ENCODE measurements around the gene TGFBR3.

The TGFBR3 gene

GRCh38 chr1:91783423-91784170 lies 102.4 kb downstream of the TGFBR3 start:
- DNase-seq (ENCODE audit: low spot score): no peak

DNA sequence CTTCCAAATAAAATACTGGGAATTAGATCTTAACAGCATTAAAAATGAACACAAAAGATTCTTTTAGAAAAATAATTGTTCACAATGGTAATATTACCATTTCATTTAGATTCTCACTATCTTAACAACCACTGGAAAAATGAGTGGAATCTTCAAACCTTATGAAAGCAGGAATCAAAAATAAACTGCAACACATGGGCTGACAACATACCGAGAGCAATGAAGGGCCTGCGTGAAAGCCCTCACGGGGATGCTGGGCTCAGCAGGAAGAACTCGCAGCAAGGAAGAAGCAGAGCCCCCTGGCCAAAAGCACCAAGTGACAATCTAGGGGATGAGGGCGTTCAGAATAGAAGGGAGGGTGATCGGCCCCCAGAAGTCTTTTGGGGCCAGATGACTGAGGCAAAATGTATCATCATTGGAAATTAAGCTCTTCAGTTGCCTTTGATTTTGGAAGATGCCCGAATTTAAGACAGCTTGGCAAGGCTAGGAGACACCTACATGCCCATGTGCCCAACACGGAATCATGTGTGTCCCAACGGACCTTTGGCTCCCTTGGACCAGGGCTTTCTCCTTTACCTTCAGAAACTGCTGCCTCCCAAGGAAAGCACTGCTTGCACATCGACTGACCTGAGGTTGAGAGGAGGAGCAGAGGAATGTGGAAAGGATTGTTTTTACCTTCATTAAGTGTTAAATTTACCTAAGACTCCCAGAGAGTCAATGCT lies 103.9 kb downstream of the TGFBR3 start:
- no peak for DNase-seq (ENCODE audit: low spot score)

- DNase-seq (ENCODE audit: low spot score): no peak
Measured at GRCh38 chr1:91781371-91781825, 104.6 kb downstream of the TGFBR3 start.

GRCh38 chr1:91779548-91780021 lies 106.4 kb downstream of the TGFBR3 start:
- DNase-seq (ENCODE audit: low spot score): no peak

- no peak for DNase-seq (ENCODE audit: low spot score)
Measured at GRCh38 chr1:91778964-91779363, 107.0 kb downstream of the TGFBR3 start.

DNA sequence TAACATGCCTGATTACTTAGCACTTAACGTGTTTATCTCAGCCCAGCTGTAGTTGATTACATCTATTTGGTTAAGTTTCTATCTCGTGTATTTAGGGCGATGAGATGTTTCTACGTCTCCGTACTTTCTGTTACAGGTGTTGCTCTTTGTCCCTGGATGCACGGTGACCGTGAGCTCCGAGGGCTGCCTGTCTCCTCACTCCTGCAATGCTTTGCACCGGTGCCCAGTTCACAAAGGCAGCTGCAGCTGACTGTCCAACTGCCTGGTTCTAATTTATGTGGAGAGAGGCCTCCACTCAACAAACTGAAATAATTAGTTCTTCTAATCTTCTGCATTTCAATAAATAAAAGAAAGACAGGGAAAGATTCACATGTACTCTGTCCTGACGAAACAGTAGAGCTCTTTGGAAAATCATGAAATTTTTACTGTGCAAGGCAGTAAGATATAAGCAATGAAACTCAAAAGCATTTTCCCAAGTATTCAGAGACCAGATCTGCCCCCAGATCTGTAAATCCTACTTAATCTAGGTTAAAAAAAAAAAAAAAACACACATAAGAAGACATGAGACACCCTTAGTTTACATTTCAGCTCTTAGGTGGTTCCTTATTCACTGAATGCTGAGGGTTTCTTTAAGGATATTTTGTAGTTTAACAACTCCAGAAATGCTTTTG lies 108.2 kb downstream of the TGFBR3 start:
- peak; percentile 28 for DNase-seq (ENCODE audit: low spot score)

GRCh38 chr1:91777196-91777595 lies 108.8 kb downstream of the TGFBR3 start:
- DNase-seq (ENCODE audit: low spot score): no peak

DNA sequence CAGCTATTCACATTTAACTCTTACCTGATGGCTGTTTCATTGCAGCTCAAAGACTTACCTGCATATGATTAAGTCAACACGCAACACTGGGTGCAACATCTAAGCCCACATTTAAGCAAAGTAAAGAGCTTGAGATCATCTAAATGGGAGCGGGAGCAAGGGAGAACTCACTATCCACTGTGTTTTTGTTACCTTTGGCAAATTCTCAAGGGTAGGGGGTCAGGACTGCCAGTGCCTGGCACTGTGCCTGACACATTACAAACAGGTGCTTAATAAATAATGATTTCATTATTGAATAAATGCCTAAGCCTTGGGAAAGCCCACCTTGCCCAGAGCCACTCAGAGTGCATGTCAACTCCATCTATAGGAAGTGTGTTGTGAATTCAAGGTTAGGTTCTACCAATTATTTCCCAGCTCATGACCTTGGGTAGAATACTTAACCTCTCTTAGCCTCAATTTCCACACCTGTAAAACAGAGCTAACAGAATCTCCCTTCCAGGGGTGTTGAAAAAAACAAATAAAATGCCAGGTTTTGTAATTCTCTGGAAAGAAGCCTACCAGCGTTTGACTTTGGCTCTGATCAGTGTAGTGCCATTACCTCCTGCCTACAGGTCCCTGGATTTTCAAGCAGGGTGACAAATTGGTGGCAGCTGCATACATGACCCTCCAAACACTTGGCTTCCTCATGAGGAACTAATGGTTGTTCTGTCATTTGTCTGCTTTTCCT lies 109.7 kb downstream of the TGFBR3 start:
- DNase-seq (ENCODE audit: low spot score): no peak

DNA sequence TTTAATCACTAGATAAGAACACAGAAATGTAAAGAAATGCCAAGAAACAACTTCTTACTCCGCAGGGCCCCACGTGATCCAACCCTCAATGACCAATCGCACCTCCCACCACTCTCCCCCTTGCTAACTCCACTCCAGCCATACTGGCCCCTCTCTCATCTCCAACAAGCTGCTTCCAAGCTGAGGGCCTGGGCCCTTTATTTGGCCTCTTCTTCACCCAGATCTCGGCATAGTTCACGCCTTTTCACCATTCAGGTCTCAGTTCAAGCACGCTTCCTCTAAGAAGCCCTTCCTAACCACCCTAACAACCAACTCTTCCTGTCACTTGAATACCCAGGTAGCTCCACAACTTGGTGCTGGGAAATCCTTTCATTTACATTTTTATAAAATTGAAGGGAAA lies 110.7 kb downstream of the TGFBR3 start:
- no peak for DNase-seq (ENCODE audit: low spot score)

DNA sequence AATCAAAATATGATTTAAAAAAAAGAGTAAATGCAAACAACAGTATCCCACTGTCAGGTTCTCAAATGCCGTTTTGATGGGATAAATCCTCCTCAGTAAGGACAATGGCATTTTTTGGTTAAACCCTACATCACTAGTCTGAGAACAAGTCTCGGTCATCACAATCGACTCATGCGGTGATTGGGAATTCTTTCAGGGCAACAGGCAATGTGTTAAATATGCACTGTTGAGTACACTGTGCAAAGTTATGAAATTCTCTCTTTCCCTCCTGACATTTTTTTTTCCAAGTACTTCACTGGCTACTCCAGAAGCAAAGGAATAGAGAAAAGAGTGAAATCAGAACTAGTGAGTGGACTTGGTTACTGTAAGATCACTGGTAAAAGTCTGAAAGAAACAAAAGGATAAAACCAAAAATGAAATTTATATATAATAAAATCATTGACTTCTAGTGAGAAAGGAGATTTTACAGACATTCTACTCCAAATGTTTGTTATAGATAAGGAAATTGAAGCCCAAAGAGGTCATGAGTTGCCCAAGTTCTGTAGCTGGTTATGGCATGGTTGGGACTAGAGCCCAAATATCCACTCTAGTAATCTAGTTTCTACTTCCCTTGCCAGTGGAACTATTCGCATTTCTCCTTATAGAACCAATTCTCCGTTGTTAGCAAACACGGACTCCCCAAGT lies 111.3 kb downstream of the TGFBR3 start:
- no peak for DNase-seq (ENCODE audit: low spot score)

DNA sequence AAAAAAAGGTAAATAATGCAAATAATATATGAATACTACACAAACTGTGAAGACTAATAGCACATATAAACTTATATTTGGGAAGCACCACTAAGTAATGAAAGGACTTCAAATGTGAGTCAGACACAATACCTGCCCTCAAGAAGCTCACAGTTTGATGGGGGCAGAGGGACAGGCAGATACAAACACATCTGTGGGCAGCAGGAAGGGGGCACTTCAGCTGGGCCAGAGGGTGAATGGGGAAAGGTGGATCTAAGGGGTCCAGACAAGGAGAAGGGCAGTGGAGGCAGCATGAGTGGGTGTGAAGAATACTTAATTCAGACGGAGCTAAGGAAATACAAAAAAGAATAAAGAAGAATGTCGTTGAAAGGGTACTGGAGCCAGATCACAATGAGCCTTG lies 114.2 kb downstream of the TGFBR3 start:
- no peak for DNase-seq (ENCODE audit: low spot score)

- DNase-seq (ENCODE audit: low spot score): no peak
Measured at GRCh38 chr1:91770667-91771268, 115.2 kb downstream of the TGFBR3 start.

- DNase-seq (ENCODE audit: low spot score): no peak
Measured at GRCh38 chr1:91769742-91770141, 116.2 kb downstream of the TGFBR3 start.

DNA sequence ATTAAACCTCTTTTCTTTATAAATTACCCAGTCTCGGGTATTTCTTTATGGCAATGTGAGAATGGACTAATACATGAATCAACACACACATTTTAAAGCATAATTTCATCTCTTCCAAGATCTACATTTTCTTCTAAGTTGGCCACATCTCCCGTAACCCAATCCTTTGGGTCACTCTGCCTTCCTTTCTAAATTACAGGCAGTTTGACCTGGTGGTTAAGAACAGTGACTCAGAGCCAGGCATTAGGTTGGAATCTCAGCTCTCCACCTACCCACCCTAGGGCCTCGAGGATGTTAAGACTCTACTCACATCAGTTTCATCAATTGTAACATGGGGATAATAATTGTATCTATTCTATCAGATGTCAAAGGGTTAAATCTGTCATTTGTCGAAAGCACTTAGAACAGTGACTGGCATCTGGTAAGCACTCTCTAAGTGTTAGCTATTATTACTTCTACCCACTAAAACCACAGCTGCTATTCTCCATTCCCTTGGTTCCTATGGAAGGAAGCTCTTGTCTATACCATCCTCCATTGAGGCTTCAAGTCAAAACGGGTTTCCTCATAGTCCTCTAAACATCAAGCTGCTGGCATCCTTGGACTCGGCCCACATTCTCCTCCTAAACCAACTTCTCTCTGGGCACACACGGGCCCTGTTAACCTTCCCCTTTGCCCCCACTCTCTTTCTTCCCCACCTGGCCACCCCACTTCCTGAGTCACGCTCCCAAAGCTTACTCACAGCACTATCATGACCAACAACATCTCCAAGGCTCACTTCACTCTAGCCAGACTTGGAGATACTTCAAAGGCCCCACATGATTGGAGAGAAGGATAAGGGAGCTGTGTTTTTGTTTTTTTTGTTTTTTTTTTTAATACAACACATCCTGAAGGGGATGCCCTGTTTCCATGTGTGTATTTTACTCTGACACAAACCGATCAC lies 116.9 kb downstream of the TGFBR3 start:
- no peak for DNase-seq (ENCODE audit: low spot score)

GRCh38 chr1:91768120-91768519 lies 117.8 kb downstream of the TGFBR3 start:
- no peak for DNase-seq (ENCODE audit: low spot score)

GRCh38 chr1:91766883-91767282 lies 119.1 kb downstream of the TGFBR3 start:
- no peak for DNase-seq (ENCODE audit: low spot score)

DNA sequence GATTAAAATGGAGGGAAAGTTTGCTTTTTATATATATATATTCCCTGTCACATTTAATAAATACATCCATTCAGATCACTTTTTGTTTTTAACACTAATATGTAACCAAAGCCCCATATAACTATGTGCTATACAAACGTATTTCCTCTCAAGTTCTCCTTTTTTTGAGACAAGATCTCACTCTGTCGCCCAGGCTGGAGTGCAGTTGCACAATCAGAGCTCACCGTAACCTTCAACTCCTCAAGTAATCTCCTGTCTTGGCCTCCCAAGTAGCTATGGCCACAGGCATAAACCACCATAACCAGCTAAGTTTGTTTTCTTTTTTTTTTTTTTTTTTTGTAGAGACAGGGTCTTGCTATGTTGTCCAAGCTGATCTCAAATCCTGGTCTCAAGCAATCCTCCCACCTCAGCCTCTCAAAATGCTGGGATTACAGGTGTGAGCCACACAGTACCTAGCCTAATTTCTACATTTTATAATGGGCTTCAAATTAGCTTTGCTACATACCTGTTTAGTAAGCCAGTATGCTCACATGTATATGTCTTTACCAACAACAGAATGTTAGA lies 120.0 kb downstream of the TGFBR3 start:
- no peak for DNase-seq (ENCODE audit: low spot score)

GRCh38 chr1:91765293-91765692 lies 120.7 kb downstream of the TGFBR3 start:
- DNase-seq (ENCODE audit: low spot score): no peak

GRCh38 chr1:91764471-91765115 lies 121.4 kb downstream of the TGFBR3 start:
- no peak for DNase-seq (ENCODE audit: low spot score)

Data from SK-N-DZ (cell line).